ENCODE results near the gene MAP3K13.
A peak's percentile ranks its signal among the peaks of the same experiment; 100 is the strongest.

The MAP3K13 gene

GRCh38 chr3:185517387-185518130, 154.6 kb downstream of the MAP3K13 start:
- no peak for DNase-seq

- DNase-seq, result peak; percentile 2
These were observed 156.1 kb downstream of the MAP3K13 start for GRCh38 chr3:185519021-185519420.

GRCh38 chr3:185521349-185522138, 158.6 kb downstream of the MAP3K13 start:
- DNase-seq, result no peak

- no peak for DNase-seq
These were observed 163.5 kb downstream of the MAP3K13 start for GRCh38 chr3:185526349-185526951.

- DNase-seq, result no peak
These were observed 164.4 kb downstream of the MAP3K13 start for GRCh38 chr3:185527364-185527763.

GRCh38 chr3:185528532-185528931, 165.6 kb downstream of the MAP3K13 start:
- DNase-seq, result no peak

- no peak for DNase-seq
These were observed 167.9 kb downstream of the MAP3K13 start for GRCh38 chr3:185530856-185531255.

- DNase-seq, result no peak
These were observed 170.0 kb downstream of the MAP3K13 start for GRCh38 chr3:185532901-185533300.

GRCh38 chr3:185534511-185534910, 171.6 kb downstream of the MAP3K13 start:
- DNase-seq, result no peak

- DNase-seq, result no peak
These were observed 174.5 kb downstream of the MAP3K13 start for GRCh38 chr3:185537369-185537970.
